ENCODE data around the gene JAG2.

DNA sequence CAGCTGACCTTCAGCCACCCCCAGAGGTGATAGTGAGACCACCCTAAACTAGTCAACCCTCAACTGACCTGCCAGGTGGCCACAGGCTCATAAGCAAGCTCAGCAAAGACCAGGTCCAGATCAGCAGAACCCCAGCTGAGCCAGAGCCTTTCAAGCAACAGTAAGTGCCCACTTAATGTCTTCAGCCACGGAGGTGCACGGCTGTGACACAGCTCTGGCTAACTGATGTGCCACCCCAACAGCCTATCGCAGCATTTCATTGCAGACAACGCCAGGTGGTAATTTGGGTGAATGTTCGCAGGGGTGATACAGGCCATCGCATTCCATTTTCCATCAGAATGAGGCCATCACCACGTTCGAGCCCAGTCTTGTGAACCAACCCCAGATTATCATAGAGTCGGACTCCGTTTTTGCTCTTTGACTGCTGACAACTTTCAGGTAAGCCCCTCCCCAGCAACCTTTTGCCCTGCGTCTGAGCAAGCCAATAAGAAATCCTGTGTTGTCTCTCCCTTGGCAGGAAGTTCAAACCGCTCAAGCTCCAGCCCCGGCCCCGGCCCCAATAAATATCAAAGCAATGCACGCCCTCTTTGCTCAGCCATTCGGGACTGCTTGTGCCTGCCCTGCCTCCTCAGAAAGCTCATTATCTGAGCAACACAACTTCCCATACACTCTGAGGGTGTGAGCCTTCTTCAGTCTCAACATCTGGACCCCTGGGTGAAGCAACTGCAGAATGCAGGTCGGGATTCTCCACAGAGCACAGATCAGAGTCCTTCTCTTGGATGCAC, 44.4 kb downstream of the JAG2 start:
- TF ChIP-seq GATA2 (IDR thresholded peaks at IDR 0.05; ENCODE audit: low read depth, low read length) (no peak), GATA3 (IDR thresholded peaks at IDR 0.05; ENCODE audit: low read depth, low read length) (no peak)
